Fibroblast of skin of left biceps (primary cell): ENCODE measurements around the gene ABCA4.
"Not testable (repeated sequence)": the region's sequence is repeated elsewhere in the genome, so short reads cannot be mapped to it uniquely, and the experiment has no call there.

Experiments
- DNase-seq, 2 experiments: peaks; one replicate each; pipeline ENCODE4 v3.0.0-alpha.2; 2013; ENCODE audit warnings: low read depth in 2 of 2

The ABCA4 gene

GRCh38 chr1:94004924-94005323 is 116.0 kb downstream of the ABCA4 start:
- no peak for DNase-seq

- DNase-seq, result no peak
Observed at GRCh38 chr1:94002046-94002787, 118.7 kb downstream of the ABCA4 start.

GRCh38 chr1:94001397-94002045 is 119.4 kb downstream of the ABCA4 start:
- no peak for DNase-seq

DNA sequence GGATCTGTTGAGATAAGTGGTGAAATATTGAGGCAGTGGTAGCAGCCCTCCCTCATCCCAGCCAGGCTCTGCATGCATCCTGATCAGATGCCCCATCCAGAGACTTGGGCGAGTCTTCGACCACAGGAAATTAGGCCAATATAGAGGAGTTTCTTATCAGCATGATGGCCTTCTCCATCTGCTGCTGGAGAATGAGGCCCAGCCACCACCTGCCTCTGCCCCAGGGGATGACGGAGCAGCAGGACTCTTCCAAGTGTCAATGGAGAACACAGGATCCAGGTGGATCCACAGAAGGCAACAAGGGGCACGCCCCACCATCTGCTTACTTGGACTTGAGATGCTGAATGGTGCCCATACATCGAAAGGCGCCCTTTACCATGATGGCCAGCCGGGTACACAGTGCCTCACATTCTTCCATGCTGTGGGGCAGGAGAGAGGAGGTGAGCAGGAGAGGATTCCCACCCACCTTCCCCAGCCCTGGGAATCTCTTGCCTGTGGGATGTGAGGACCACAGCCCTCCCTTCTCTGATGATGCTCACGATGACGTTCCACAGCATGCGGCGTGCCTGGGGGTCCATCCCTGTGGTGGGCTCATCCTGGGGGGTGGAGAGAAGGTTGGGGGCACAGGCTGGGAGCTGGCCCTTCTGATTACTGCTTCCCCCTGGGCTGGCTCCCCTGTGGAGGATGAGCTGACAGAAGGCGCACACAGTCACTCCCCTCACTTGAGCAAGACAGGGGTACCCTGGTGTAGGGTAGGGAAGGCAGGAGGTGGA is 120.3 kb downstream of the ABCA4 start:
- DNase-seq, result no peak

DNA sequence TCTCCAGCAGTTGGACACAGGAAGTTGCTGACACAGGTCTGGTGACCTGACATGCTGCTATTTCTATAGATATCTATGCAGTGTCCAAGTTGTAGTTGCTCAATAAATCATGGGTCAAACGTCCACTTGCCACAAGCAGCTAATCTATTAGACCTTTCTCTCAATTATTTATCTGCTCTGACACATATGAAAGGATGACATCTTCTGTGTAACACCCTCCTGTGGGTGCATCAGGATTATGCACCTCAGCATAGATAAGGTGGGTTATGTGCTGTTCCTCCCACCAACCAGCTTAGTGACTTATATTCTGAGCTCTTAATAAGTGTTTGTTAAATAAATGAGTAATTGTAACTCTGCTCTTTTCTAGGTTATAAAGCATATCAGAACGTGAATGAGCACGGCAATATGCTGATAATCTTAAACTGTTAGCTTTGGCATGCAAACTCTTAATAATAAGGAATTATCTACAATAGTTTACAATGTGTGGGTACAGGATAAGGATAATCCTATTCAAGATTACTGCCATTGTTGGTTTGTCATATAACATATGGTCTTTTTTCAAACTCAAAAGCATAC is 121.0 kb downstream of the ABCA4 start:
- DNase-seq, result no peak

DNA sequence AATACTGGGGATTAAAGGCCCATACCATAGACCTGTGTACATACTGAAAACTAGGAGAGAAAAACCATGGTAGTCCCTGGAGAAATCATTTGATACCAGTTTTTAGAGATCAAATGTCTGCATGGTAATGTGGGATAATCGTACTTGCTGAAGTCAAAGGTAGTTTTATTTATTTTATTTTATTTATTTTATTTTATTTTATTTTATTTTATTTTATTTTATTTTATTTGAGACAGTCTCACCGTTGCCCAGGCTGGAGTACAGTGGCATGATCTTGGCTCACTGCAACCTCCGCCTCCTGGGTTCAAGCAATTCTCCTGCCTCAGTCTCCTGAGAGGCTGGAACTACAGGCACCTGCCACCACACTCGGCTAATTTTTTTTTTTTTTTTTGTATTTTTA is 122.4 kb downstream of the ABCA4 start:
- DNase-seq, result not testable (repeated sequence)

GRCh38 chr1:93997756-93998155 is 123.2 kb downstream of the ABCA4 start:
- no peak for DNase-seq

- no peak for DNase-seq
Observed at GRCh38 chr1:93995837-93996536, 125.0 kb downstream of the ABCA4 start.

DNA sequence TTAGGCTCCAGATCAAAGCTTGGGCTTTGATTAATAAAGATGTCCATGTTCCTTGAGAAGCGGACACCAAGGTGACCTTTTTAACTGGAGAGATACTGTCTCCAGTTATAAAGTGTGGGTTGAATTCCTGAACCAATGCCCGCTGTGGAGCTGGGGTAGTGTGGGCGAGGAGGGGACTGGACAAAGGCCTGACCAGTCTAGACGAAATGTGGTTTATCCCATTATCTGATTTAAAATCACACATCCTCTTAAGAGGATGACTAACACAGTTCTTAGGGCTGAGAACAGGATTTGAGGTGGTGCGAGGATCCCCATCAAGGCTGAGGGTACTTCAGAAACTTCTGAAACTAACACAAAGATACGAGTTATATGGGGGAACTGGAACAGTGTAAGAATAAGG is 127.2 kb downstream of the ABCA4 start:
- no peak for DNase-seq

DNA sequence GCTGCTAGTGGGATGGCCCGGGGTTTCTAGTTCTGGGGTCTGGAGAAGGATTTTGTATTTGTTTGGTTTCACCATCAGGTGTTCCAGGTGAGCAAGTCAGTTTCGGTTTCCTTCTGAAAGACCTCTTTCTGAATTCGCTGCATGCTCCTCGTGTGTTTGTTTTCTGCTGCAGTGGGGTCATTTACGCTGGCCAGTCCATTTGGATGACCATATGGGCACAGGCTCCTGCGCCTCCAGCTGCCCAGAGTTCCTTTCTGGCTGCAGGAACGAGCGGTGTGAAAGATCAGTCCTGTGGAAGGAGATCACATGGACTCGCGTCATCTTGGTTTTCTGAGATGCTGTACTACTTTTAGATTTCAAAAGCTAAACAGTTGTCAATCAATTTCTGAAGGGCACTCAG is 128.0 kb downstream of the ABCA4 start:
- DNase-seq, result no peak

- no peak for DNase-seq
Observed at GRCh38 chr1:93992190-93992589, 128.8 kb downstream of the ABCA4 start.

GRCh38 chr1:93991271-93991670 is 129.7 kb downstream of the ABCA4 start:
- no peak for DNase-seq

DNA sequence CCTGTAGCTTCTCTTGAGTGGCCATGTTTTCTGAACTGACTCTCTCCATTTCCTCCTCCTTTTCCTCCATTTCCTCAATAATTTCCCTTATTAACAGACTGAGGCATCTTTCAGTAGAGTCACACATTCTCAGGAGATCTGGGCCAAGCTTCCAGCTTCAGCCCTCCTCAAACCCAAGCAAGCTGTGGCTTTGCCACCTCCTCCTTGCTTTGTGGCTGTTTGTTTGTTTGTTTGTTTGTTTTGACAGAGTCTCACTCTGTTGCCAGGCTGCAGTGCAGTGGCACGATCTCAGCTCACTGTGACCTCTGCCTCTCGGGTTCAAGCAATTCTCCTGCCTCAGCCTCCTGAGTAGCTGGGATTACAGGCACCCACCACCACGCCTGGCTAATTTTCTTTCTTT is 130.5 kb downstream of the ABCA4 start:
- not testable (repeated sequence) for DNase-seq

GRCh38 chr1:93990010-93990409 is 130.9 kb downstream of the ABCA4 start:
- DNase-seq, result no peak

DNA sequence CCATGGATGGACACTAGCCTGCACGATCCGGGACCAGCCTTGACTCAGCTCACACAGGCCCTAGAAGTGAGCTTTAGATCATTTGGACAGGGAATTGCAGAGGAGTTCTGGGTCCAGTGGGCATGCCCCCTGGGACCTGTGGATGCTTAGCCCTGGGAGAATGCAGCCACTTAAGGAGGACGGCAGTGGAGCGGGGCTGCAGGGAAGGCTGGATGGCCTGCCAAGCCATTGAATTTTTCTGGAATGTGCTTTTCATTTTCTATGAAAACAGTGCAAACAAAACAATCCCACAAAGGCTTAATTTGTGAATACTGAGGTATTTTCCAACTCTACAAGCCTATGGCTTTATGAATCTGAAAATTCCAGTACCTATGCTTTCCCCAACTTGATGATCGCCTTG is 131.3 kb downstream of the ABCA4 start:
- DNase-seq, result no peak

- peak; percentile 59 to 64 for DNase-seq
Observed at GRCh38 chr1:93988634-93989350, 132.2 kb downstream of the ABCA4 start.

DNA sequence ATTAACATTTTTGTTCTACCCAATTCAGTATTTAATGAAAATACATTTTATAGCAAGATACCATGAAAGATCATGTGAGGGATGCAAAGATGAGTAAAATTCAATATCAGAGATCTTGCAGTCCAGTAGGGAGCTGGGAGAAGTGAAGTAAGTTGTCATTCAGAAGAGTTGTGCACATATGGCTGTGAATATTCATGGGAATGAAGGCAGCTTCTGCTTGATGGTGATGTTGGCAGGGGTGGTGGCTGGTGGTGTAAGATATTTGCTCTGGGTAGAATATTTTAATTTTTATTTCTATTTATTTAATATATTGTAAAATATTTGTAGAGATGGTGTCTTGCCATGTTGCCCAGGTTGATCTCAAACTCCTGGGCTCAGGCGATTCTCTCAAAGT is 139.7 kb downstream of the ABCA4 start:
- DNase-seq, result no peak

GRCh38 chr1:93980320-93981273 is 140.4 kb downstream of the ABCA4 start:
- no peak for DNase-seq

- DNase-seq, result peak; percentile 81 to 84
Observed at GRCh38 chr1:93979718-93980319, 141.1 kb downstream of the ABCA4 start.
